HL-60 (cell line): Measurements from ENCODE around the gene SPDYC.

Experiments used
- CTCF ChIP-seq: IDR thresholded peaks from one replicate; pipeline ENCODE4 v1.5.1; 2011; ENCODE audit warnings: low read length, control low read depth, inconsistent platforms; ENCODE audit not compliant: insufficient read depth
- GABPA ChIP-seq: IDR thresholded peaks from 2 replicates; pipeline ENCODE4 v1.6.1; 2012; ENCODE audit warnings: low read depth
- POLR2AphosphoS5 ChIP-seq: IDR thresholded peaks from 2 replicates; pipeline ENCODE4 v1.6.1; 2012; ENCODE audit warnings: low read depth
- REST ChIP-seq: IDR thresholded peaks from 2 replicates; pipeline ENCODE4 v1.6.1; 2012; ENCODE audit warnings: low read depth; ENCODE audit not compliant: insufficient replicate concordance

- no peak for TF ChIP-seq CTCF
- no peak for TF ChIP-seq POLR2AphosphoS5
- no peak for TF ChIP-seq REST
- TF ChIP-seq GABPA: no peak
Measured at GRCh38 chr11:65129649-65130441, 40.2 kb upstream of the SPDYC start.
